ENCODE data around the gene MAP3K20. TPM values are rescaled to one million over a fixed set of nuclear protein-coding genes. Genes with fewer than 3 reads are reported as not detected.
"Not testable (repeated sequence)": the region's sequence is repeated elsewhere in the genome, so short reads cannot be mapped to it uniquely, and the experiment has no call there.

MAP3K20 gene
- polyA plus RNA-seq, 3 donors, result 21.4 to 25.4 (median 22.9) TPM

GRCh38 chr2:173079973-173080860 lies 4.6 kb downstream of the MAP3K20 start:
- no peak for DNase-seq

- no peak for DNase-seq
These were observed 11.0 kb downstream of the MAP3K20 start for GRCh38 chr2:173086518-173087213.

GRCh38 chr2:173087214-173087581 lies 11.6 kb downstream of the MAP3K20 start:
- DNase-seq, result no peak

DNA sequence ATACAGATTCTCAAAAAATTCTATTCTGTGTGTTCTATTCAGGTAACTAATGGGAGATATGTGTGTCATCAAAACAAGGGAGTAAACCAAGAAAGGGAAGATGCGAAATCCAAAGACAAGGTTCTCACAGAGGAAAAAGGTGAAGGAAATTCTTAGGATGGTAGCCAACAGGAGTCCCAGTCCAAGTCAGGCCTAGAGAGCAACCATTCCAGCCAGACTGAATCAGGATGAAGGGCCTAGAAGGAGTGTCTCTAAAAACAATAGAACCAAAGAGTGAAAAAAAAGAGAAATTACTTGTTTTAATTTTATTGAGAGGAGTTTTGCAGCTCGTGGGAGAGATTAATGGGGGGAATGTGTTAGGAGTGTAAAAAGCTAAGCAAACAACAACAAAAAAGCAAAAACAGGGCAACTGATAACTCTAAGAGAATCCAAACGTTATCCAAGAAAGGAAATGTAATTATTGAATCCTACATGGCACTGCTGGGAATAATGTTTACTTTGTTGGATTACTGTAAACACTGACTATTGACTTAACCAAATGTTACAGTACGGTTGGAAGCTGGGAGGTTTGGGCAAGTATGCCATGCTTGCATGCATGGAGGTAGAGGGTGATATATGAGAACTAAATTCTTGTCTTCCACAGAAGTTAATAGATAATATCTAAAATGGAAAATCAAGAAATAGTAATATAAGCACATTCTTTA lies 12.3 kb downstream of the MAP3K20 start:
- DNase-seq, result no peak

DNA sequence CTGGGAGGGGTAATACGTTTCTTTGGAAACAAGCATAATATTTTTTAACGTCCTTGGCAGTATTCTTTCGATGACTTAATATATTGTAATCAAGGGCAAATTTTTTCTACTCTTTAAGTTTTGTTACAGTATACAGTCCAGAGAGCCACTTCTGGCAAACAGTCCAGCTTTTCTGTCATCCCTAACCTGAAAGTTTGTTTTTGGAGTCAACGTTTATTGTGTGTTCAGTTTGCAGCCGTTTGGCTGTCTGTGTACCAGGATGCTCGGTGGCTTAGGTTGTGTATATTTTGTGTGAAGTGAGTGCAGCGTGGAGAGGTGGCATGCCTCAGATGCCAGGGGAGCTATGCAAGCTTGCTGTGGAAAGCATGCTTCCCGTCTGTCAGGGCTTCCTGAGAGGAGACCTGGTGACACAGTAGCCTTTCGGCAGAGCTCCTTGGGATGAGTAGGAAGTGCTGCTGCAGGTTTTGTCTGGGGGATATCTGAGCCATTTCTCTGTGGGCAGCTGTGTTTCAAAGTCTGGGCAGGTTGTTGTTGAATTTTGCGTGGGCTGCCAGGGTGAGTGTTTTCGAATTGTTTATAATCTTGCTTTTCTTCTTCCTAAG lies 14.7 kb downstream of the MAP3K20 start:
- no peak for DNase-seq

DNA sequence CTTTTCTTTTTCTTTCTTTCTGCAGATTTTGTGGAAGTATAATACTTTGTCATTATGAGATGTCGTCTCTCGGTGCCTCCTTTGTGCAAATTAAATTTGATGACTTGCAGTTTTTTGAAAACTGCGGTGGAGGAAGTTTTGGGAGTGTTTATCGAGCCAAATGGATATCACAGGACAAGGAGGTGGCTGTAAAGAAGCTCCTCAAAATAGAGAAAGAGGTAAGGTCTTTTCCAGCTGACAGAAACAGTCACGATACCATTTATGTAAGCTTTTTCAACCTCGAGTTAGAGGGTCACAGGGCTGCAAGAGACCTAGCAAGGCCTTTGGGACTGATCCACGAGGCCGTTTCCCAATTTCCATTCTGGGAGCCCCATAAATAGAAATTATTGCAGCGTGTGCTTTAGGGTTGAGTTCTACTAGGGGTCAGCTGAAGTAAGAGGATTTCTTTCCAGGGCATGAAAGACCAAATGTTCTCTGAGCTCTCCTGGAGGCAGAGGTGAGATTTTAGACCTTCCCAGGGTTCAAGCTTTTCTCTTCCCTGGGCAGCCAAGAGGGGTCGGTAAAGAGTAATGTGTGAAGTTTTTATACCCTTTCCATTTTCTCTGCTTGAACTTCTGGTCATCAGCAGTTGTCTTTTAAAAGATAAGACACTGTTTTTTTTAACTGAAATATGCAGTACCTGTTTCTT lies 15.5 kb downstream of the MAP3K20 start:
- DNase-seq, result no peak

DNA sequence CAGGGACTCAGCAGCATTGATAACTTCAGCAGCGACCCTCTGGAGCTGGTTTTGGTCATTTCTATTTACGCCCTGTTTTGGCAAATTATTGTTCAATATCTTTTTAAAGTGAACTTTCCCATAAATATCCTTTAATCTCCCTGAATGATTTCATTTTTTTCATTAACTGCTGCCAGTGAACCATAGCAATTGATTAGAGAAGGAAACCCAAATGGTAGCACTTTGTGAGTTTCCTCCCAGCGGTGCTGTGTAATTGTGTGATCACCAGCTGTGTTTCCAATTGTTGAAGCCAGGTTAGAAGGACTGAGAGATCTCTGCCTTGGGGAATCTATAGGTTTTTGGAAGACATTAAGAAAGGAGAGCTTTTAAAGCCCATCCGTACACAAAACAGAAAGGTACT lies 16.3 kb downstream of the MAP3K20 start:
- DNase-seq, result no peak

GRCh38 chr2:173092844-173093402 lies 17.3 kb downstream of the MAP3K20 start:
- DNase-seq, result no peak

DNA sequence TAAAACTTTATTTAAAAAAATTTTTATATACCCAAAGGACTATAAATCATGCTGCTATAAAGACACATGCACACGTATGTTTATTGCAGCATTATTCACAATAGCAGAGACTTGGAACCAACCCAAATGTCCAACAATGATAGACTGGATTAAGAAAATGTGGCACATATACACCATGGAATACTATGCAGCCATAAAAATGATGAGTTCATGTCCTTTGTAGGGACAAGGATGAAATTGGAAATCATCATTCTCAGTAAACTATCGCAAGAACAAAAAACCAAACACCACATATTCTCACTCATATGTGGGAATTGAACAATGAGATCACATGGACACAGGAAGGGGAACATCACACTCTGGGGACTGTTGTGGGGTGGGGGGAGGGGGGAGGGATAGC lies 18.0 kb downstream of the MAP3K20 start:
- not testable (repeated sequence) for DNase-seq

GRCh38 chr2:173094731-173095130 lies 19.1 kb downstream of the MAP3K20 start:
- DNase-seq, result no peak

DNA sequence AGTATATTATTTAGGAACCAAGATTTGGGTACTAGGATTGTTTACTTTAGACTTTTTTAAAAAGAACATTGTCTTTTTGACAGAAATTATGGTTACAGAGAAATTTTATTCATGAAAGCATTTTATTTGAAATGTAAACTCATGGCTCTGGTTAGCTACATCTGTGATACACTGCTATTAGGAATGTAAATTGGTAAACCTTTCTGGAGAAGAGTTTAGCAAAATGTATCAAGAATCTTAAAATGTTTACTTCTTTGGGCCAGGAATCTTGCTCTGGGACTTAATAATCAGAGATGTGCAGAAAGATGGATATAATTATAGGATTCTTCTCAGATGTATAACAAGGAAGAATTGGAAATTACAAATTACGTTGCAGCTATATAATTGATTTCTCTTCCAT lies 19.7 kb downstream of the MAP3K20 start:
- no peak for DNase-seq

- no peak for DNase-seq
These were observed 23.6 kb downstream of the MAP3K20 start for GRCh38 chr2:173099271-173099670.

DNA sequence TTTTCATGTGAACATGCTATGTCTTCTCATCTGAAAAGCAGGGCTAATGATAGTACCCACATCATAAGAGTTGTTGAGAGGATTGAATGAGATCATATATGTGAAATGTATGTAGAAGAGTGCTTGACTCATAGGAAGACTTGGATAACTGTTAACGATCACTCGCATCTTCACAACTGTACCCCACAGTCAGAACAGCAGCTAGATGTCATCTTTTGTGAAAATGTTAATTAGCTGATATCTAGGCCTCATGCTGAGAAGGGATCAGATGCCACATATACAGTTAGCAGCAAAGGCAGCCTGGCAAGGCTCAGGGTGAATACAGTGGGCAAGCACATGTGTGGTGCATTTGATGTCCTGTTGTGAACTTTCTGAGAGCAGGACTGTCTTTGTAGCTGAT lies 24.2 kb downstream of the MAP3K20 start:
- no peak for DNase-seq

DNA sequence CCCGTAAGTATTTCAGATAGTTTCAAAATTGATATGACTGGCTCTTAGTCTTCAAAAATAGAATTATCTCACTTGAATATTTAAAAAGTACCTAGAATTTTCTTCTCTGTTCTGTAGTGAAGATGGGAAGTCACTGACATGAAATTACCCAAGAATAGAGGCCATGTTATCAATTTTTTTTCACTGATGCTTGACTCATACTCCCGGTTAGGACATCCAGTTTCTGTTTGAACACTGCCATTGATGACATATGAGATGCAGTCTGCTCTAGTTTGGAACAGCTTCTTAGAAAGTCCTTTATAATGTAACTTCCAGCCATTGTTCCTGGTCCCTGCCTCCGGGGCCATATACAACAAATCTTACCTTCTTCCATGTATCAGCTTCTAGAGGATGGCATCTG lies 26.0 kb downstream of the MAP3K20 start:
- no peak for DNase-seq

DNA sequence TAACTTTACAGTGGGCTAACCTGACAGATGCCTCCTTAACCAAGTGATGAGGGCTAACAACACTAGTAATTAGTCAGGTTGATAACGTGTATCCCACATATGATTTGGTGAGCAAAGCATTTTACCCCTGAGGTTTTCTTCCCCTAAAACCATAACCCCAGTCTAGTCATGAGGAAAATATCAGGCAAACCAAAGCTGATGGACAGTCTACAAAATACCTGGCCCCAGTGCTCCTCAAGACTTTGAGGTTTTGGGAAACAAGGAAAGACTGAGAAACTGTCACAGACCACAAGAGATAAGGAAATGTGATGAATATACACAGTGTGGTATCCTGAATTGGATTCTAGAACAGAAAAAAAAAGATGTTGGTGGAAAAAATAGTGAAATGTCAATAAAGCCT lies 28.5 kb downstream of the MAP3K20 start:
- no peak for DNase-seq

DNA sequence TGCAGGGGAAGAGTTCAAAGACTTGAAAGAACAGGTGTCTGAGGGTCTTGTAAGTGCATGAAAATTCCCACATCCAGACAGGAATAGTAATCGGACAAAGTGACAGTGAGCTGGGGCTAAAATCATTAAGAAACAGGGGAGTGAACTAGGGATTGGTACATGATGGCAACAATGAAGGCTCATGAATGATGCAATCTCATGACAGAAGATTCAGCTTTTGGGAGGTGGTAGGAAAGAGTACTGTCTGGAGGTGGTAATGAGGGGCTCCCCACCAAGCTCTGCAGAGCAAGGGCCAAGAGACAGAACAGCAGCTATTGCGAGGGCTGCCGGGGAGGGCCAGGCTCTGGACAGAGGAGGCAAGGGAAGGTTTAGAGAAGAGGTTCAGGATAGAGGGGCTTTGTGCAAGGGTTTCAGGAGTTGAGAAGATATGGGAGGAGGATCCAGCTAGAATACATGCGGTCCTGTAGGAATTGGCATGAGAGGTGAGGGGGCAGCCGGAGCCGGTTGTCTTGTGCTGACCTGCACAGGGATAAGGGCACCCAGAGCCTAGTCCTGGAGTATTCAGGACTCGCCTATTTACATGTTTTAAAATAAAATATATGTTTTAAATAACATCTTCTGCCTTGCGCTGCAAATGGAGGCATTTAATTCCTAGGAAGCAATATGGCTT lies 31.4 kb downstream of the MAP3K20 start:
- DNase-seq, result no peak

- no peak for DNase-seq
These were observed 32.0 kb downstream of the MAP3K20 start for GRCh38 chr2:173107629-173108022.

GRCh38 chr2:173109253-173110188 lies 33.9 kb downstream of the MAP3K20 start:
- no peak for DNase-seq

DNA sequence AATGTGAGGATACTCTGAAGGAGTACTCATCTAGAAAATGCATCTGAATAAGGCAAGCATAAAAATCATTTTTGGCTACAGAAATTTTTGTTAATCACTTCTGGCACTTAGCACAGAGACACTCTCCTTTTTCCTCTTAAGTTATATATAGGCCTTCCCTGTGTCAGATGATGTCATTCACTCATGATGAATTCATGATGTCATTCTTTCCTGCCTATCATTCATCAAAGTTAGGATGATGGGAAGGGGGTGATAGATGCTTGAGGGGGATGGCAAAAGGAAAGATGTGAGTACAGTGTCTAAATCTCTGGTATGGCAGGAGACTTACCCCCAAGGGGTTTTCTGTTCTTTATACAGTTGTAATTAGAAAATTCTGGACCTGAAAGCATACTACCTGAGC lies 42.0 kb downstream of the MAP3K20 start:
- no peak for DNase-seq

GRCh38 chr2:173118395-173118794 lies 42.7 kb downstream of the MAP3K20 start:
- no peak for DNase-seq
